ENCODE data around the gene KRT33B.
A peak's percentile ranks its signal among the peaks of the same experiment; 100 is the strongest.
"Not testable (repeated sequence)": the region's sequence is repeated elsewhere in the genome, so short reads cannot be mapped to it uniquely, and the experiment has no call there.

KRT33B gene

GRCh38 chr17:41393294-41393693, 23.7 kb upstream of the KRT33B start:
- DNase-seq, result no peak

- DNase-seq, result no peak
Observed at GRCh38 chr17:41392278-41392677, 22.7 kb upstream of the KRT33B start.

- DNase-seq, result no peak
Observed at GRCh38 chr17:41391535-41391934, 21.9 kb upstream of the KRT33B start.

- no peak for DNase-seq
Observed at GRCh38 chr17:41390411-41390938, 20.9 kb upstream of the KRT33B start.

- no peak for DNase-seq
Observed at GRCh38 chr17:41387670-41388069, 18.1 kb upstream of the KRT33B start.

- DNase-seq, result no peak
Observed at GRCh38 chr17:41386227-41386626, 16.6 kb upstream of the KRT33B start.

- DNase-seq, result no peak
Observed at GRCh38 chr17:41383690-41384089, 14.1 kb upstream of the KRT33B start.

- DNase-seq, result no peak
Observed at GRCh38 chr17:41382394-41382793, 12.8 kb upstream of the KRT33B start.

GRCh38 chr17:41381943-41382342, 12.3 kb upstream of the KRT33B start, which contains the start of gene KRT34:
KRT34 (minus strand) TSS chr17:41382306; CDS start chr17:41382246, 60 bp downstream.
- DNase-seq, result not testable (repeated sequence)

GRCh38 chr17:41380091-41380490, 10.5 kb upstream of the KRT33B start:
- not testable (repeated sequence) for DNase-seq

GRCh38 chr17:41377546-41377945, 7.9 kb upstream of the KRT33B start:
- DNase-seq, result no peak

GRCh38 chr17:41369023-41369422, 590 bp downstream of the KRT33B start:
- DNase-seq, result no peak

GRCh38 chr17:41367426-41368075, 2.1 kb downstream of the KRT33B start:
- no peak for DNase-seq

GRCh38 chr17:41366070-41366469, 3.5 kb downstream of the KRT33B start:
- DNase-seq, result no peak

- DNase-seq, result no peak
Observed at GRCh38 chr17:41363881-41364280, 5.7 kb downstream of the KRT33B start.

- DNase-seq, result no peak
Observed at GRCh38 chr17:41360296-41360995, 9.2 kb downstream of the KRT33B start.

GRCh38 chr17:41354536-41354935, 15.1 kb downstream of the KRT33B start:
- peak; percentile 8 for DNase-seq

- DNase-seq, result no peak
Observed at GRCh38 chr17:41352597-41353366, 16.8 kb downstream of the KRT33B start.

- DNase-seq, result no peak
Observed at GRCh38 chr17:41351177-41351576, 18.4 kb downstream of the KRT33B start.

GRCh38 chr17:41350381-41350878, 19.2 kb downstream of the KRT33B start, which contains the start of gene KRT33A:
KRT33A (minus strand) TSS chr17:41350828; CDS start chr17:41350767, 61 bp downstream.
- DNase-seq, result not testable (repeated sequence)

- no peak for DNase-seq
Observed at GRCh38 chr17:41347869-41348760, 21.5 kb downstream of the KRT33B start.

GRCh38 chr17:41346421-41346820, 23.2 kb downstream of the KRT33B start:
- not testable (repeated sequence) for DNase-seq

Data from GDM1 (cell line).